GM23248 (cell line): Measurements from ENCODE around the gene NOS1. TPM values are rescaled to one million over a fixed set of nuclear protein-coding genes. Genes with fewer than 3 reads are reported as not detected.

Experiments used
- DNase-seq: peaks from one replicate; pipeline ENCODE4 v3.0.0-alpha.2; 2015
- H2AFZ ChIP-seq: fragments of 200-600 bp; sonication (generic); 2 replicates; pipeline ENCODE4 v1.6.1; 2016; ENCODE audit warnings: antibody characterized with exemption
- H3F3A ChIP-seq: fragments of 200-600 bp; sonication (generic); 2 replicates; pipeline ENCODE4 v1.6.1; 2016; ENCODE audit warnings: mild to moderate bottlenecking, antibody characterized with exemption, mixed run types; ENCODE audit not compliant: insufficient read depth
- H3K27ac ChIP-seq: fragments of 200-600 bp; sonication (generic); 2 replicates; pipeline ENCODE4 v1.5.1; 2016; ENCODE audit warnings: mild to moderate bottlenecking
- H3K27me3 ChIP-seq: fragments of 200-600 bp; sonication (generic); replicated peaks from 2 replicates; pipeline ENCODE4 v1.6.1; 2016; ENCODE audit warnings: mild to moderate bottlenecking; ENCODE audit not compliant: insufficient read depth
- H3K36me3 ChIP-seq: fragments of 200-600 bp; sonication (generic); 2 replicates; pipeline ENCODE4 v1.6.1; 2016; ENCODE audit warnings: low read depth, mild to moderate bottlenecking
- H3K4me1 ChIP-seq: fragments of 200-600 bp; sonication (generic); 2 replicates; pipeline ENCODE4 v1.6.1; 2016; ENCODE audit warnings: mild to moderate bottlenecking; ENCODE audit not compliant: insufficient read depth
- H3K4me2 ChIP-seq: fragments of 200-600 bp; sonication (generic); one replicate; pipeline ENCODE4 v1.6.1; 2016; ENCODE audit warnings: mild to moderate bottlenecking; ENCODE audit not compliant: unreplicated experiment
- H3K4me3 ChIP-seq: fragments of 200-600 bp; sonication (generic); 2 replicates; pipeline ENCODE4 v1.5.1; 2016; ENCODE audit warnings: mild to moderate bottlenecking
- H3K79me2 ChIP-seq: fragments of 200-600 bp; sonication (generic); 2 replicates; pipeline ENCODE4 v1.6.1; 2016; ENCODE audit warnings: mild to moderate bottlenecking; ENCODE audit not compliant: insufficient read depth
- H3K9ac ChIP-seq: fragments of 200-600 bp; sonication (generic); 2 replicates; pipeline ENCODE4 v1.6.1; 2016; ENCODE audit warnings: mild to moderate bottlenecking
- H3K9me2 ChIP-seq: fragments of 200-600 bp; sonication (generic); 2 replicates; pipeline ENCODE4 v1.6.1; 2016; ENCODE audit warnings: mixed run types, mild to moderate bottlenecking, moderate library complexity; ENCODE audit not compliant: insufficient read depth
- H3K9me3 ChIP-seq: fragments of 200-600 bp; sonication (generic); one replicate; pipeline ENCODE4 v1.6.1; 2017; ENCODE audit warnings: low read depth
- H4K20me1 ChIP-seq: fragments of 200-600 bp; sonication (generic); 2 replicates; pipeline ENCODE4 v1.6.0; 2016; ENCODE audit not compliant: insufficient read depth
- EZH2 ChIP-seq: fragments of 200-600 bp; sonication (generic); IDR thresholded peaks from 2 replicates; pipeline ENCODE4 v1.6.1; 2018; ENCODE audit warnings: antibody characterized with exemption, mild to moderate bottlenecking; ENCODE audit not compliant: insufficient read depth, poor library complexity, severe bottlenecking
- EZH2phosphoT487 ChIP-seq: fragments of 200-600 bp; sonication (generic); IDR thresholded peaks from 2 replicates; pipeline ENCODE4 v1.6.1; 2018; ENCODE audit warnings: antibody characterized with exemption, moderate library complexity, mild to moderate bottlenecking, low read depth; ENCODE audit not compliant: insufficient read depth
- WGBS, 2 experiments: methylation state at CpG; one replicate each; pipeline ENCODE4 v1.1.6; 2015 to 2017; ENCODE audit warnings: low lambda C conversion rate in 2 of 2, low coverage in 1 of 2; ENCODE audit errors: missing lambda C conversion rate in 2 of 2; 5-methylcytosine and 5-hydroxymethylcytosine counted together
- in situ Hi-C: fragments of 300-500 bp; cut with MboI; formaldehyde crosslinking; loops from 2 replicates; pipeline ENCODE4 v1.15.0; 2020
- polyA plus RNA-seq: library from polyadenylated mRNA; unstranded; fragments of >200 nt; fragmentation: Nextera tagmentation; extraction: Ambion mirVana; gene quantifications from 2 replicates; pipeline ENCODE4 v1.2.1, GENCODE V29; 2016
- total RNA-seq: library from RNA; depleted of rRNA; stranded (reverse); fragments of >200 nt; shearing (Covaris generic); gene quantifications from 2 replicates; pipeline ENCODE4 v1.2.3, GENCODE V29; 2014

NOS1 gene
- total and polyA plus RNA-seq, 2 experiments from 2014 or later = not detected

DNA sequence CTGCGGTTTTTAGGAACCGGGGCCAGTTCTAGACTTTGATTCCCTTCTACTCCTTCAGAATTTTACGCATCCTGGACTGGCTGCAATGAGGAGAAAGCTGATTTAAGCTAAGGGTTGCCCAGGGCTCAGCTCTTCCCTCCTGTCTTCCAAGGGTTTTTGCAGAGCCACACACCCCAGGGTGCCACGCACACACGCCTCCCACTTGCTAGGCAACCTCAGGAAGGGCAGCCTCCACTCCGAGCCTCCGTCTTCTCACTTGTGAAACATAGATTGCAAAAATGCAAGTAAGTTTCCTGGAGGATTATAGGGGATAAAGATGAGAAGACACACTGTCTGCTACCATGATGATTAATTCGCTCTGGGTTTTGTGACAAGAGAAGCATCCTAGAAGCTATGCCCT lies 31.7 kb downstream of the NOS1 start:
- Histone ChIP-seq H4K20me1 (no peaks in the 10 kb centered on the region), H3K27me3 (no peaks in the 10 kb centered on the region), H3K9me2 (no peaks in the 10 kb centered on the region), H3K9me3 (no peaks in the 10 kb centered on the region), H3K27ac (no peak overlapping the region), H3K4me1 (no peaks in the 10 kb centered on the region), H3K9ac (no peak overlapping the region), H3K4me2 (no peak overlapping the region), H3K4me3 (no peak overlapping the region), H3F3A (no peaks in the 10 kb centered on the region), H3K36me3 (no peaks in the 10 kb centered on the region), H2AFZ (no peak overlapping the region), H3K79me2 (no peaks in the 10 kb centered on the region)
- DNase-seq = no peak
- TF ChIP-seq EZH2 (no peak), EZH2phosphoT487 (no peak)
- in situ Hi-C loops = no loop called here
- WGBS, 2 experiments = 37 to 38% methylated on average over 8 of the region's 8 CpGs

DNA sequence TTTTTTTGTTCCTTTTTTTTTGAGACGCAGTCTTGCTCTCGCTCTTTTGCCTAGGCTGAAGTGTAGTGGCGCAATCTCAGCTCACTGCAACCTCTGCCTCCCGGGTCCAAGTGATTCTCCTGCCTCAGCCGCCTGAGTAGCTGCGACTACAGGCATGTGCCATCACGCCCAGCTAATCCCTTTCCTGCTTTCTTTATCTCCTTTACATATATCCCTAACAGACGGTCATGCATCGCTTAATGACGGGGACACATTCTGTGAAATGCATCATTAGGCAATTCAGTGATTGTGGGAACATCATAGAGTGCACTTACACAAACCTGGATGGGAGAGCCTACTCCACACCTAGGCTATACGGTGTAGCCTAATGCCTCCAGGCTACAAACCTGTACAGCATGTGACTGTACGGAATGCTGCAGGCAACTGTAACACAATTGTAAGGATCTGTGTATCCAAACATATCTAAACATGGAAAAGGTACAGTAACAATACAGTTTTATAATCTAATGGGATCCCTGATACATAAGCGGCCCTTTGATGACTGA lies 32.8 kb downstream of the NOS1 start:
- in situ Hi-C loops = no loop called here
- 39 to 50% methylated on average over 13 of the region's 13 CpGs for WGBS, 2 experiments
- Histone ChIP-seq H3K4me2 (no peak overlapping the region), H3K79me2 (no peaks in the 10 kb centered on the region), H3K9me2 (no peaks in the 10 kb centered on the region), H3K9ac (no peak overlapping the region), H3F3A (no peaks in the 10 kb centered on the region), H3K27me3 (no peaks in the 10 kb centered on the region), H3K4me3 (no peak overlapping the region), H3K4me1 (no peaks in the 10 kb centered on the region), H2AFZ (no peak overlapping the region), H3K36me3 (no peaks in the 10 kb centered on the region), H3K9me3 (no peaks in the 10 kb centered on the region), H4K20me1 (no peaks in the 10 kb centered on the region), H3K27ac (no peak overlapping the region)
- no peak for TF ChIP-seq EZH2
- TF ChIP-seq EZH2phosphoT487 = no peak
- no peak for DNase-seq

DNA sequence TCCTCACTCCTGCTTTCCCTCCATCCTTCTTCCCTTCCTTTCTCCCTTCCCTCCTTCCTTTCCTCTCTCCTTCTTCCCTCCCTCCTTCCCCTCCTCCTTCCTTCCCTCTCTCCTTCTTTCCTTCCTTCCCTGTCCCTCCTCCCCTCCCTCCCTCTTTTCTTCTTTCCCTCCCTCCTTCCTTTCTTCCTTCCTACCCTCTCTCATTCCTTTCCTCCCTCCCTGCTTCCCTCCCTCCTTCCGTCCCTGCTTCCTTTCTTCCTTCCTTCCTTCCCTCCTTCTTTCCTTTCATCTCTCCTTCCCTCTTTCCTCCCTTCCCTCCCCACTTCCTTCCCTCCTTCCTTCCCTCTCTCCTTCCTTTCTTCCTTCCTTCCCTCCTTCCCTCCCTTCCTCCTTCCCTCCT lies 39.0 kb downstream of the NOS1 start:
- no peaks in the 10 kb centered on the region for H3F3A ChIP-seq
- H4K20me1 ChIP-seq = no peaks in the 10 kb centered on the region
- H3K4me1 ChIP-seq = no peaks in the 10 kb centered on the region
- no peak overlapping the region for H3K9ac ChIP-seq
- no peaks in the 10 kb centered on the region for H3K79me2 ChIP-seq
- no peak overlapping the region for H3K4me3 ChIP-seq
- in situ Hi-C loops = no loop called here
- no peaks in the 10 kb centered on the region for H3K27me3 ChIP-seq
- no peaks in the 10 kb centered on the region for H3K36me3 ChIP-seq
- H3K9me2 ChIP-seq = no peaks in the 10 kb centered on the region
- WGBS, 2 experiments = 29 to 70% methylated on average over 1 of the region's 1 CpG
- TF ChIP-seq EZH2 (no peak), EZH2phosphoT487 (no peak)
- H3K9me3 ChIP-seq = no peaks in the 10 kb centered on the region
- no peak overlapping the region for H3K27ac ChIP-seq
- H2AFZ ChIP-seq = no peak overlapping the region
- H3K4me2 ChIP-seq = no peak overlapping the region
- no peak for DNase-seq

DNA sequence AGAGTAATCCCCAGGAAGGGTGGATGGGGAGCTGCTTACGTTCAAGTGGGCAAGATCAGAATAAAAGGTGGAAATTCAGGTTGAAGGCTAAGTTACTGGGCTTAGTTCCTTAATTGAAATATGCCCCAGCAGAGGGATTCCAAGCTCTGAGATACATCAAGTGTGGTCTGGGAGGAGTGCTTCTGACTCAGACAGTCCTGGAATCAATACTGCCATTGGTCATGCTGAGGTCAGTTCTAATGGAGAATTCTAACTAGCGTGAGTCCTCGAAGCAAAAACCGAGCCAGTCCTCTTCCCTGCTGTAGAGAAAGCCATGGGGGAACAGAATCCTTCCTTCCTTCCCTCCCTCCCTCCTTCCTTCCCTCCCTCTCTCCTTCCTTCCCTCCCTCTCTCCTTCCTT lies 39.9 kb downstream of the NOS1 start:
- H3K4me3 ChIP-seq = no peak overlapping the region
- WGBS, 2 experiments = 10 to 13% methylated on average over 4 of the region's 4 CpGs
- peak; percentile 30 for DNase-seq
- no peak overlapping the region for H3K4me2 ChIP-seq
- H2AFZ ChIP-seq = no peak overlapping the region
- H4K20me1 ChIP-seq = no peaks in the 10 kb centered on the region
- H3K9me2 ChIP-seq = no peaks in the 10 kb centered on the region
- H3K27me3 ChIP-seq = no peaks in the 10 kb centered on the region
- no peak overlapping the region for H3K9ac ChIP-seq
- no peak overlapping the region for H3K27ac ChIP-seq
- H3K9me3 ChIP-seq = no peaks in the 10 kb centered on the region
- in situ Hi-C loops = no loop called here
- TF ChIP-seq EZH2phosphoT487 = no peak
- no peaks in the 10 kb centered on the region for H3K79me2 ChIP-seq
- H3K4me1 ChIP-seq = no peaks in the 10 kb centered on the region
- no peaks in the 10 kb centered on the region for H3F3A ChIP-seq
- H3K36me3 ChIP-seq = no peaks in the 10 kb centered on the region

DNA sequence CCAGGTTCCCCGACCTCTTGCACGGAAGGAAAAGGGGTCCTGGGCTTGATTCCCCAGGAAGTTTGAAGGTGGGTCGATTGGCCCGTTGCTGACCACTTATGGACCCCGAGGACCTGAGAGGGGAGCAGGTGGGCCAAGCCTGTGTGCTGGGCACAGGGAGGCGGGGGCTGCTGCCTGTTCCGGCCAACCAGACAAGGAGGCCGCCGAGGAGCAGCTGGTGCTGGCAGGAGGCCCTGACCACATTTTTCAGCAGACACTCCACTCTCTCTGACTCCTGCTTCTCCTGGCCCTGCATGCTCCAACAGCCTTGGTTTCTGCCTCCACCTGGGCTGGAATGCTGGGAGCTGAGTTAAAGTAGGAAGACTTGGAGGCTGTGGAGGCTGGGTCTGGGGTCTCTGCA lies 42.8 kb downstream of the NOS1 start:
- DNase-seq = no peak
- H3K27ac ChIP-seq = no peak overlapping the region
- no peaks in the 10 kb centered on the region for H3K9me3 ChIP-seq
- no peaks in the 10 kb centered on the region for H3K27me3 ChIP-seq
- in situ Hi-C loops = no loop called here
- no peaks in the 10 kb centered on the region for H3K9me2 ChIP-seq
- H3K4me3 ChIP-seq = no peak overlapping the region
- H3K79me2 ChIP-seq = no peaks in the 10 kb centered on the region
- no peak overlapping the region for H2AFZ ChIP-seq
- H3K4me1 ChIP-seq = no peaks in the 10 kb centered on the region
- no peaks in the 10 kb centered on the region for H3K36me3 ChIP-seq
- TF ChIP-seq EZH2phosphoT487 = no peak
- no peak for TF ChIP-seq EZH2
- H3F3A ChIP-seq = no peaks in the 10 kb centered on the region
- no peak overlapping the region for H3K9ac ChIP-seq
- no peaks in the 10 kb centered on the region for H4K20me1 ChIP-seq
- WGBS, 2 experiments = 14 to 26% methylated on average over 9 of the region's 9 CpGs
- H3K4me2 ChIP-seq = no peak overlapping the region
